ENCODE results near the gene USP11.

GRCh38 chrX:47198026-47198686 lies 34.7 kb upstream of the USP11 start:
- TF ChIP-seq, protein P1, sequence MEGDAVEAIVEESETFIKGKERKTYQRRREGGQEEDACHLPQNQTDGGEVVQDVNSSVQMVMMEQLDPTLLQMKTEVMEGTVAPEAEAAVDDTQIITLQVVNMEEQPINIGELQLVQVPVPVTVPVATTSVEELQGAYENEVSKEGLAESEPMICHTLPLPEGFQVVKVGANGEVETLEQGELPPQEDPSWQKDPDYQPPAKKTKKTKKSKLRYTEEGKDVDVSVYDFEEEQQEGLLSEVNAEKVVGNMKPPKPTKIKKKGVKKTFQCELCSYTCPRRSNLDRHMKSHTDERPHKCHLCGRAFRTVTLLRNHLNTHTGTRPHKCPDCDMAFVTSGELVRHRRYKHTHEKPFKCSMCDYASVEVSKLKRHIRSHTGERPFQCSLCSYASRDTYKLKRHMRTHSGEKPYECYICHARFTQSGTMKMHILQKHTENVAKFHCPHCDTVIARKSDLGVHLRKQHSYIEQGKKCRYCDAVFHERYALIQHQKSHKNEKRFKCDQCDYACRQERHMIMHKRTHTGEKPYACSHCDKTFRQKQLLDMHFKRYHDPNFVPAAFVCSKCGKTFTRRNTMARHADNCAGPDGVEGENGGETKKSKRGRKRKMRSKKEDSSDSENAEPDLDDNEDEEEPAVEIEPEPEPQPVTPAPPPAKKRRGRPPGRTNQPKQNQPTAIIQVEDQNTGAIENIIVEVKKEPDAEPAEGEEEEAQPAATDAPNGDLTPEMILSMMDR (optimal IDR thresholded peaks at IDR 0.05 in 1 of 3, IDR thresholded peaks at IDR 0.05 in 1 of 3, conservative IDR thresholded peaks at IDR 0.05 in 1 of 3; ENCODE audit: extremely low read depth in 1 of 3, insufficient read depth in 2 of 3, low read length in 3 of 3) = no peak
- TF ChIP-seq EZH2 (IDR thresholded peaks at IDR 0.05; ENCODE audit: low read length) = no peak
